ENCODE data around the gene RALGAPB. TPM values are rescaled to one million over a fixed set of nuclear protein-coding genes. Genes with fewer than 3 reads are reported as not detected.

RALGAPB gene
- polyA plus RNA-seq, 1 of the 3 experiments (the other 2 are of a cell fraction) = 10.8 TPM

- H2AFZ ChIP-seq (ENCODE audit: low read depth) = no peak overlapping the region
- no peaks in the 10 kb centered on the region for H3K27me3 ChIP-seq (ENCODE audit: insufficient read depth)
- ChIA-PET CTCF (interaction anchor here (0.7 to 1.3 kb wide), 4 partner anchors 21 to 116 kb away, joined by 3 to 4 read pairs (median 3); partner anchors contain the start of gene SNHG17), POLR2A (no interaction called here)
- H3K4me1 ChIP-seq (ENCODE audit: control insufficient read depth in 1 of 2, insufficient read depth in 2 of 2, low read depth in 1 of 2, low read length in 1 of 2) = no peaks in the 10 kb centered on the region
- no peak overlapping the region for H3K4me3 ChIP-seq (ENCODE audit: low read depth in 2 of 2, low read length in 1 of 2)
- peaks cover 81 to 86% of the 10 kb centered on the region in 2 experiments for H3K36me3 ChIP-seq (replicated peaks in 1 of 2; ENCODE audit: control insufficient read depth in 1 of 2, insufficient read depth in 2 of 2, low read length in 1 of 2)
- no peaks in the 10 kb centered on the region for H3K9me2 ChIP-seq
- WGBS (ENCODE audit: low lambda C conversion rate) = 90% methylated on average over 7 of the region's 7 CpGs
- no peaks in the 10 kb centered on the region for H3F3A ChIP-seq (replicated peaks; ENCODE audit: insufficient read depth)
- H4K20me1 ChIP-seq (ENCODE audit: insufficient read depth) = no peaks in the 10 kb centered on the region
- no peak overlapping the region for H3K9ac ChIP-seq
- H3K4me2 ChIP-seq = no peak overlapping the region
- DNase-seq = no peak
- TF ChIP-seq RCOR1 (IDR thresholded peaks at IDR 0.05; ENCODE audit: low read length) (no peak), GABPA (IDR thresholded peaks at IDR 0.05; ENCODE audit: low read depth) (no peak)
- no peaks in the 10 kb centered on the region for H3K9me3 ChIP-seq
- H3K79me2 ChIP-seq (ENCODE audit: insufficient read depth) = no peaks in the 10 kb centered on the region
- H3K27ac ChIP-seq (ENCODE audit: low read depth in 2 of 2, low read length in 1 of 2) = no peak overlapping the region
Observed at GRCh38 chr20:38551056-38551626, 78.5 kb downstream of the RALGAPB start.

GRCh38 chr20:38554986-38555385, 82.3 kb downstream of the RALGAPB start:
- Histone ChIP-seq H3K9me3 (no peaks in the 10 kb centered on the region), H4K20me1 (ENCODE audit: insufficient read depth) (no peaks in the 10 kb centered on the region), H3K79me2 (ENCODE audit: insufficient read depth) (no peaks in the 10 kb centered on the region), H3K4me2 (no peak overlapping the region), H3K4me3 (ENCODE audit: low read depth in 2 of 2, low read length in 1 of 2) (no peak overlapping the region), H3F3A (replicated peaks; ENCODE audit: insufficient read depth) (no peaks in the 10 kb centered on the region), H3K36me3 (replicated peaks in 1 of 2; ENCODE audit: control insufficient read depth in 1 of 2, insufficient read depth in 2 of 2, low read length in 1 of 2) (peaks cover 87 to 88% of the 10 kb centered on the region in 2 experiments), H3K9me2 (no peaks in the 10 kb centered on the region), H3K27me3 (ENCODE audit: insufficient read depth) (no peaks in the 10 kb centered on the region), H3K9ac (no peak overlapping the region), H2AFZ (ENCODE audit: low read depth) (no peak overlapping the region), H3K27ac (ENCODE audit: low read depth in 2 of 2, low read length in 1 of 2) (no peak overlapping the region), H3K4me1 (ENCODE audit: control insufficient read depth in 1 of 2, insufficient read depth in 2 of 2, low read depth in 1 of 2, low read length in 1 of 2) (0 out of 4 replicates have a peak, but pooled peaks cover 0 to 4% of the 10 kb centered on the region in 2 experiments)
- DNase-seq = no peak
- no peak for TF ChIP-seq CTCF (IDR thresholded peaks at IDR 0.05)
- no peak for TF ChIP-seq RCOR1 (IDR thresholded peaks at IDR 0.05; ENCODE audit: low read length)
- no peak for TF ChIP-seq RXRA (IDR thresholded peaks at IDR 0.05; ENCODE audit: borderline replicate concordance, low read depth)
- TF ChIP-seq SMC3 (IDR thresholded peaks at IDR 0.05; ENCODE audit: low read depth, low read length) = no peak
- TF ChIP-seq RAD21 (IDR thresholded peaks at IDR 0.05; ENCODE audit: low read length) = no peak
- no peak for TF ChIP-seq FOXM1 (IDR thresholded peaks at IDR 0.05; ENCODE audit: low read depth)
- TF ChIP-seq IRF3 (IDR thresholded peaks at IDR 0.05; ENCODE audit: low read depth, low read length) = no peak
- no peak for TF ChIP-seq NRF1 (IDR thresholded peaks at IDR 0.05; ENCODE audit: low read depth, low read length)
- TF ChIP-seq SIN3A (IDR thresholded peaks at IDR 0.05; ENCODE audit: borderline replicate concordance, low read depth, low read length) = no peak
- TF ChIP-seq CHD2 (IDR thresholded peaks at IDR 0.05; ENCODE audit: low read length, partially characterized antibody) = no peak
- TF ChIP-seq FOXJ3 (CRISPR knock-in tag; IDR thresholded peaks at IDR 0.05) = no peak
- no peak for TF ChIP-seq NFIC (IDR thresholded peaks at IDR 0.05; ENCODE audit: borderline replicate concordance)
- TF ChIP-seq ZBTB33 (IDR thresholded peaks at IDR 0.05; ENCODE audit: borderline replicate concordance, low read depth) = no peak
- no peak for TF ChIP-seq GABPA (IDR thresholded peaks at IDR 0.05; ENCODE audit: low read depth)
- TF ChIP-seq MXI1 (IDR thresholded peaks at IDR 0.05; ENCODE audit: low read depth, low read length) = no peak
- no peak for TF ChIP-seq PBX3 (IDR thresholded peaks at IDR 0.05)
- TF ChIP-seq REST (IDR thresholded peaks at IDR 0.05; ENCODE audit: low read depth, low read length) = no peak
- CTCF ChIA-PET = interaction anchor here (1.3 kb wide), 1 partner anchor 33 kb away, joined by 3 read pairs; no protein-coding TSS in a partner anchor
- 91% methylated on average over 2 of the region's 2 CpGs for WGBS (ENCODE audit: low lambda C conversion rate)
- POLR2A ChIA-PET = no interaction called here

Measured in SK-N-SH (cell line).